Endodermal cell (in vitro differentiated cells): ENCODE measurements around the gene TLR2. TPM values are rescaled to one million over a fixed set of nuclear protein-coding genes. Genes with fewer than 3 reads are reported as not detected.

ENCODE experiments used
- DNase-seq: peaks from one replicate; pipeline ENCODE4 v3.0.0-alpha.2; 2017
- H3K27ac ChIP-seq: 2 replicates; pipeline ENCODE4 v1.5.1; 2013; ENCODE audit warnings: mild to moderate bottlenecking, low read depth, low read length, moderate library complexity
- H3K27me3 ChIP-seq: 2 replicates; pipeline ENCODE4 v1.6.1; 2013; ENCODE audit warnings: mild to moderate bottlenecking, low read length, moderate library complexity; ENCODE audit not compliant: insufficient read depth, control insufficient read depth, poor library complexity, severe bottlenecking
- H3K36me3 ChIP-seq: 2 replicates; pipeline ENCODE4 v1.7.0; 2013; ENCODE audit warnings: mild to moderate bottlenecking, low read length, moderate library complexity; ENCODE audit not compliant: control insufficient read depth, insufficient read depth
- H3K4me1 ChIP-seq: one replicate; pipeline ENCODE4 v1.7.0; 2013; ENCODE audit warnings: low read length; ENCODE audit not compliant: control insufficient read depth, insufficient read depth
- H3K4me3 ChIP-seq: 2 replicates; pipeline ENCODE4 v1.5.1; 2013; ENCODE audit warnings: mild to moderate bottlenecking, low read length, moderate library complexity
- H3K9ac ChIP-seq: 2 replicates; pipeline ENCODE4 v1.6.1; 2013; ENCODE audit warnings: mild to moderate bottlenecking, low read length, moderate library complexity; ENCODE audit not compliant: poor library complexity, severe bottlenecking; ENCODE audit errors: extremely low read depth
- H3K9me3 ChIP-seq: 2 replicates; pipeline ENCODE4 v1.6.1; 2013; ENCODE audit warnings: mild to moderate bottlenecking, low read length, moderate library complexity; ENCODE audit not compliant: control insufficient read depth
- H3K27ac Mint-ChIP-seq: 2 replicates; pipeline ENCODE4 v1.8.0; 2020; ENCODE audit warnings: mixed read lengths
- H3K27me3 Mint-ChIP-seq: 2 replicates; pipeline ENCODE4 v1.8.0; 2021; ENCODE audit warnings: mild to moderate bottlenecking, mixed read lengths; ENCODE audit not compliant: insufficient read depth
- H3K36me3 Mint-ChIP-seq: 2 replicates; pipeline ENCODE4 v1.8.0; 2020; ENCODE audit warnings: low read depth, mixed read lengths
- H3K4me1 Mint-ChIP-seq: 2 replicates; pipeline ENCODE4 v1.8.0; 2020; ENCODE audit warnings: mixed read lengths
- H3K4me3 Mint-ChIP-seq: 2 replicates; pipeline ENCODE4 v1.8.0; 2020; ENCODE audit warnings: mild to moderate bottlenecking, moderate library complexity, mixed read lengths
- H3K9me3 Mint-ChIP-seq: 2 replicates; pipeline ENCODE4 v1.8.0; 2020; ENCODE audit warnings: mild to moderate bottlenecking, mixed read lengths
- CTCF ChIP-seq: fragments of 200-600 bp; sonication (generic); conservative IDR thresholded peaks from 2 replicates; pipeline ENCODE4 v1.5.0; 2021; ENCODE audit warnings: antibody characterized with exemption, mild to moderate bottlenecking
- WGBS, 2 experiments: methylation state at CpG; one replicate each; pipeline versions ENCODE4 v1.1.5 to v1.1.7; 2013; ENCODE audit warnings: missing lambda C conversion rate in 2 of 2, mixed read lengths in 1 of 2; ENCODE audit not compliant: insufficient coverage in 1 of 2, insufficient read length in 1 of 2; 5-methylcytosine and 5-hydroxymethylcytosine counted together
- total RNA-seq, 2 donors: library from RNA; stranded (reverse); fragmentation: NEBNext Ultra II Directional in 1 of 2; extraction: Animal tissue kit (Norgen Biotek cat#: 25700) in 1 of 2; gene quantifications; 2 replicates in 1 of 2; 3 replicates in 1 of 2; pipeline ENCODE4 v1.2.1, GENCODE V29; 2021

Gene TLR2
- total RNA-seq, 2 donors from 2014 or later: 0.53 to 0.89 TPM

GRCh38 chr4:153635846-153636245, 48.2 kb upstream of the TLR2 start:
- DNase-seq: no peak
- Histone ChIP-seq H3K4me1 (no peaks in the 10 kb centered on the region), H3K9ac (no peak overlapping the region), H3K9me3 (peaks cover 8% of the 10 kb centered on the region), H3K36me3 (peaks cover 6% of the 10 kb centered on the region), H3K4me3 (no peak overlapping the region), H3K27ac (no peak overlapping the region), H3K27me3 (no peaks in the 10 kb centered on the region)
- Mint-ChIP-seq H3K27me3 (no peaks in the 10 kb centered on the region), H3K4me1 (no peaks in the 10 kb centered on the region), H3K4me3 (no peak overlapping the region), H3K9me3 (no peaks in the 10 kb centered on the region), H3K36me3 (peaks cover 15% of the 10 kb centered on the region), H3K27ac (no peak overlapping the region)
- no peak for TF ChIP-seq CTCF
- WGBS, 2 experiments: 92 to 95% methylated on average over 5 to 6 of the region's 6 CpGs

- Mint-ChIP-seq H3K36me3 (peaks cover 5% of the 10 kb centered on the region), H3K4me3 (no peak overlapping the region), H3K4me1 (no peaks in the 10 kb centered on the region), H3K27ac (no peak overlapping the region), H3K9me3 (no peaks in the 10 kb centered on the region), H3K27me3 (no peaks in the 10 kb centered on the region)
- Histone ChIP-seq H3K27me3 (no peaks in the 10 kb centered on the region), H3K4me1 (no peaks in the 10 kb centered on the region), H3K9me3 (no peaks in the 10 kb centered on the region), H3K9ac (no peak overlapping the region), H3K27ac (no peak overlapping the region), H3K4me3 (no peak overlapping the region), H3K36me3 (peaks cover 6% of the 10 kb centered on the region)
- DNase-seq: no peak
- 78 to 91% methylated on average over 2 to 3 of the region's 3 CpGs for WGBS, 2 experiments
- no peak for TF ChIP-seq CTCF
These were observed 46.9 kb upstream of the TLR2 start for GRCh38 chr4:153637201-153637600.

- Histone ChIP-seq H3K4me3 (no peak overlapping the region), H3K27me3 (no peaks in the 10 kb centered on the region), H3K9me3 (no peaks in the 10 kb centered on the region), H3K27ac (no peak overlapping the region), H3K4me1 (no peaks in the 10 kb centered on the region), H3K36me3 (peaks cover 6% of the 10 kb centered on the region), H3K9ac (no peak overlapping the region)
- H3K36me3 Mint-ChIP-seq: peaks cover 3% of the 10 kb centered on the region
- no peak overlapping the region for H3K27ac Mint-ChIP-seq
- no peak overlapping the region for H3K4me3 Mint-ChIP-seq
- no peak for TF ChIP-seq CTCF
- H3K4me1 Mint-ChIP-seq: no peaks in the 10 kb centered on the region
- no peaks in the 10 kb centered on the region for H3K9me3 Mint-ChIP-seq
- 87 to 93% methylated on average over 3 to 8 of the region's 8 CpGs for WGBS, 2 experiments
- H3K27me3 Mint-ChIP-seq: no peaks in the 10 kb centered on the region
- DNase-seq: no peak
These were observed 46.1 kb upstream of the TLR2 start for GRCh38 chr4:153638011-153638410.
